GM18519 (cell line): ENCODE data around the gene PACSIN2.
"Not testable (repeated sequence)": the region's sequence is repeated elsewhere in the genome, so short reads cannot be mapped to it uniquely, and the experiment has no call there.

Experiments
- ATAC-seq: cut with Tn5 transposase; IDR thresholded peaks from one replicate; pipeline ENCODE4 v1.9.1; 2021; ENCODE audit warnings: mild to moderate bottlenecking, moderate library complexity; ENCODE audit not compliant: unreplicated experiment, low FRiP score

The PACSIN2 gene

GRCh38 chr22:42950281-42950680 lies 64.7 kb downstream of the PACSIN2 start:
- no peak for ATAC-seq

GRCh38 chr22:42949159-42949558 lies 65.8 kb downstream of the PACSIN2 start:
- ATAC-seq = no peak

DNA sequence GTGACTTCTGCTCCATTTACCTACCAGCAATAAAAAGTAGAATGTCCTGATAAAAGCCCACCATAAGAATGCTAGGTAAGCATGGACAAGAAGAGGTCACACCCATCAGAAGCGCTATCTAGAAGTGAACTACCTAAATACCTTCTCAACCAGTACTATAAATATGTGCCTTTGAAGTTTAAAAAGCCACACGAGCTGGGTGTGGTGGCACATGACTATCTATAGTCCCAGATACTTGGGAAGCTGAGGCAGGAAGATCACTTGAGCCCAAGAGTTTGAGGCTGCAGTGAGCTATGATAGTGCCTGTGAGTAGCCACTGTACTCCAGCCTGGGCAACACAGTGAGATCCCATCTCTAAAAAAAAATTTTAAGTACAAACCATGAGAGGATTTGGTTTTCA lies 66.7 kb downstream of the PACSIN2 start:
- no peak for ATAC-seq

DNA sequence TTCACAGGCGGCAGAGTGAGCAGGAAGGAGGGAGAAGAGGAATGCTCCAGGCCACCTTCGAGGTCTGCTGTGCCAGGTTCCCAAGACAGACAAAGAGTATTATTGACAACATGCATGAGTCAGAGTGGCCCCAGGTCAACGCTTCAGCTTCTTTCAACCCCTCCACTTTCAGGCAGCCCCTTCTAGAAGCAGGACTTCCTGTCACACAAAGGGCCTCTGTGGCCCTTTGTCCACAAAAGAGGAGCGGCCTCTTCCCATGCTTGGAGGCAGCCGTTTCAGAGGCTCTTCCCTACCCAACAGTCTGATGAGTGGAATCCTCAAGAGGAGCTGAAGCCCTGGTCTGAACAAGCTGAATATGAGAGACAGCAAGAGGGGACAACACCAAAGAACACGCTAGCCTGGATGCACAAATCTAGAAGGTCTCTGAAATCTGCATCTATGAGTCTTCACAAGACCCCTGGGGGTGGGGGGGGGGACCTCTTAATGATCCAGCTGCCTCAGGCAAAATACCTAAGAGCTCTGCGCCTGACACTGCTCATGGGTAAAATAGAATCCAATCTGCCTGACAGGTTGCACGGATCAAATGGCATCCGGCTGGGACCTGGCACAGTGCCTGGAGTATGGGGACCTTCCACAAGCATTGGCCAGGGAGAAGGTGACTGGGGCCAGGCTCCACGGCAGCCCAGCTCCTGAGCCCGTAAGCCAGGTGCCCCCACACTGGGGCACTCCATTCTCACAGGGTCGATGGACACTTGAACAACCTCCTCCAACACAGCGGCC lies 67.5 kb downstream of the PACSIN2 start:
- no peak for ATAC-seq

GRCh38 chr22:42946546-42947198 lies 68.3 kb downstream of the PACSIN2 start:
- no peak for ATAC-seq

GRCh38 chr22:42945736-42946135 lies 69.2 kb downstream of the PACSIN2 start:
- ATAC-seq = no peak

- no peak for ATAC-seq
Measured at GRCh38 chr22:42945027-42945426, 69.9 kb downstream of the PACSIN2 start.

- ATAC-seq = no peak
Measured at GRCh38 chr22:42944409-42944808, 70.5 kb downstream of the PACSIN2 start.

DNA sequence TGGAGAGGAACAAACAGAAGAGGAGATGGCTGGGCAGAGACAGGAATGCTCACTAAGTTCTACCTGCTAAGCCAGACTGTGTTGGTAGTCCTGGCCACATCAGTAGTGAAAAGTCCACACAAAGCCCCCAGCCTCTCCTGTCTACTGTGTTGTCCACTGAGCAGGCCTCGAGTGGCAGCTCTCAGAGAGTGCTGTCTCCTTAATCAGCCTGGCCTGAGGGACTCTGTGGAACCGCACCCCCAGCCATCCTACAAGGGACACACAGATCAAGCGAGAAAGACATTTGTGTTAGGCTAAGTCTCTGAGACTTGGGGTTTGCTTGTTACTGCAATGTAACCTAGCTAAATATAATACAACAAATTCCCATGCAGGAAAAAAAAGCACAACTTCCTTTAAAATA lies 71.0 kb downstream of the PACSIN2 start:
- ATAC-seq = no peak

DNA sequence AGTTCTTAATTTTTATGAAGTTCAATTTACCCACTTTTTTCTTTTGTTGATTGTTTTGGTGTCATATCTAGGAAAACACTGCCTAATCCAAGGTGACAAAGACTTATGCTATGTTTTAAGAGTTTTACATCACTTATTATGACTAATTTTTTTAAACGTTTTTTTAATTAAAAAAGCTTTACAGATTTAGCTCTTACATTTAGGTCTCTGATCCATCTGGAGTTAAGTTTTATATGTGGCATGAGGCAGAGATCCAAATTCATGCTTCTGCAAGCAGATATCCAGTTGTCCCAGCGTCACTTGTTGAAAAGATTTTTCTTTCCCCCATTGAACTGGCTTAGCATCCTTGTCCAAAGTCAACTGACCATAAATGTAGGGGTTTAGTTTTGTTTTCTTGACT lies 72.6 kb downstream of the PACSIN2 start:
- no peak for ATAC-seq

GRCh38 chr22:42939941-42940653 lies 74.9 kb downstream of the PACSIN2 start:
- no peak for ATAC-seq

GRCh38 chr22:42939451-42939881 lies 75.5 kb downstream of the PACSIN2 start:
- ATAC-seq = no peak

GRCh38 chr22:42938976-42939375 lies 76.0 kb downstream of the PACSIN2 start:
- no peak for ATAC-seq

DNA sequence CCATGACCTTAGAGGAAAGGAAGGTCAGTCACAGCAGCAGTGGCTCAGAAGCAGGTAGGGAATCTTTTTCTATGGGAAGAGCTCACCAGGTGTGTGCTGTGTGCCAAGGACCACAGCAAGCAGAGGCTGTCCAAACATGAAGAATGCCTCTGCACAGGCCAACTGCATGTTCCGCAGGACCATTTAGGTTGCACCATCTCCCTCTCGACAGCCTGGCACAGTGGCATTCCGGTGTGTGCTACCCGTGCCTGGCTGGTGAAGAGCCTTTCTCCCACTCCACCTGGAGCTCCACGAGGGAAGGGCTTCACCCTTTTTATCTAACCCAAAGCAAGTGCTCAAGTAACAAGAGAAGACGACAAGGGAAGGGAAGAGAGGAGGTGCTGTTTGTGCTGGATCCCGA lies 76.5 kb downstream of the PACSIN2 start:
- ATAC-seq = no peak

DNA sequence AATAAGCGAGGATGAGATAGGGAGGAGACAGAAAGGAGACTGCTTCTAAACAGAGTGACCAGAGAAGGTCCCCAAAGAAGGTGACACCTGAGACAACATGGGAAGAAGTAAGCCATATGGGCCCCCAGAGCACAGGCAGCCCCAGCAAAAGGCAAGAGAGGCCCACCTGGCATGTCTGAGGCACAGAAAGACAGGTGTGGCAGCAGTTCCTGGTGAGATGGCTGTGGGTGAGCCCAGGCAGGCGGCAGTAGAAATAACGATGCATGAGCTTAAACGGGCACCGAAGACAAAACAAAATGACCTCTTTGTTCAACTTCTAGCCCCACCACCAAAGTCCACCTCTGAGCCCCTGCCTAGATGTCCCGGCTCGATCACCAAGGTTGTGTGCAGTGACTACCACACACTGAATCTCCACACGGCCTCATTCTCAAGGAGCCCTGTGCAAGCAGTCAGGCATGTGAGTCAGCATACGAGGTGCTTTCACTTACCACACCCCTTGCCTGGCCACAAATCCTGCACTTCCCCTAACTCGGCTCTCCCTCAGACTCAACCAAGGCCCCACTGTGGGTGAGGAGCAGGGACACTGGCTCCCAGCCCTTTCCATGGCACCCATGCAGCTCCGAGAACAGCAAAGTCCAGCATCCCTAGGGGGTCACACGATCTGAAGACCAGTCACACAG lies 77.6 kb downstream of the PACSIN2 start:
- no peak for ATAC-seq

- ATAC-seq = not testable (repeated sequence)
Measured at GRCh38 chr22:42936680-42937079, 78.3 kb downstream of the PACSIN2 start.

GRCh38 chr22:42934338-42934737 lies 80.6 kb downstream of the PACSIN2 start:
- ATAC-seq = no peak

DNA sequence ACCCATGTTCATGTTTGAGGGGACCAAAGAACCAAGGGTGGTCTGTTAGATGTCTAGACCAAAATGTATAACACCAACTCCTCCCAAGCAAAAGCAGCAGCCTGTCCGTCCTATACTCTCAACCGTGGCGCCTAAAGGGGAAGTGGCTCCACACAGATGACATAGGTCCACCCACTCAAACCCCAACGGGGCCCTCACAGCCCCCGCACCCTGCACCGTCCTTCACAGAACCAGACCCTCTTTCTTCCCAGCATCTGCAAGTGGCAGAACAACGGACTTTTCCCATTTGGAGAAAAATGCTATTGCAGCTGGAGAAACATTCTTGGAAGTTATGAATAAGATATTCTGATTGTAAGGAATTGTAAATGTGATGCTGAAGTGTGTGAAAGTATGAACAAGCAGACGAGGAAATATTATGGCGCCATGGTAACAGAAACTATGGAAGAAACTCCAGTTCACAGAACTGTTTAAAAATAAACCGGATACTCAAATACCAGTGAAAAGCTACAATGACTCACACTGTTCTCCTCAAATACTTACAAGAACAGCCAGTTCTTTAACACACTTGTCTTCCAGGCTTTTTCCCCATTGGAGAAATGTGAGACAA lies 81.4 kb downstream of the PACSIN2 start:
- ATAC-seq = no peak

DNA sequence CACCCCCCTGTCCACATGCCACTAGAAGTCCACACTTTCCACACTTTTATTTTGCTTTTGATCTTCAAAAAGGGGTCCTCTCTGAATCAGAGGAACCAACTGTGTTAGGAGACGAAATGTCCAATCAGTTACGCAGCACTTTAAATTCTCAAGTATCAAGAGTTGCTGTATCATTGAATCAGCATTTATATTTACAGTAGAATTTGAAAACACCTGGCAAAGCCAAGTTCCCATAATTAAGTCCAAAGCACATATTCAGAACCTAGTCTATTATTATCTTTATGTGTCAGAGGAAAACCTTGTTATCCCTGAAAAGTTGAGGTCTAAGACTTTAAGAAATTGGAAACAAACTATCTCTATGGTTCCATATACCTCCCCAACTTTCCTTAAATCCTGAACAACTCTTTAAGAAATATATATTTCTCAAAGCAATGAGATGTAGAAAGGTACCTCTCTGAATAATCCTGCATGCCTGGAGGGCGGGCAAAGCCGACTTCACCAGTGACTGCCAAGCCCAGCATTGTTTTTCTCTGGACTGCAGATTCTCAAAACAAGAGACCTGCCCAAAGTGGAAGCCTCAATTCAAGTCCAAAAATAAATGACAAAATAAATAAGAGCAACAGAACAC lies 82.0 kb downstream of the PACSIN2 start:
- ATAC-seq = no peak

DNA sequence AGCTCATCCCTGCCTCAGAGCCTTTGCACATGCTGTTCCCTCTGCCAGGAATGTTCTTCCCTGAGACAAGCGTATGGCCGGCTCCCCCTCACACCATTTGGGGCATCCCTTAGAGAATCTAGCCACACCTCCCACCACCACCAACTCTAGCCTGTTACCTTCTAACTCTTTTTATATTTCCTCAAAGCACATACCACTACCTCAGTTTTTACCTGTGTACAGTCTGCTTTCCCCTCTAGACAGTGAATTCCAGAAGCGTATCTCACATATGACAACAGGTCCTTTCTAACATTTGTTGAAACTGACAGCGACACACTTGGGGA lies 82.8 kb downstream of the PACSIN2 start:
- ATAC-seq = no peak
